PFSK-1 (cell line): ENCODE measurements around the gene PTPDC1.

ENCODE experiments used
- FOXP2 ChIP-seq: optimal IDR thresholded peaks from 2 replicates; pipeline ENCODE3; 2011; ENCODE audit warnings: borderline replicate concordance, control low read depth, inconsistent platforms; ENCODE audit not compliant: insufficient read depth; ENCODE audit errors: extremely low read length, extremely low read depth
- POLR2AphosphoS5 ChIP-seq: IDR thresholded peaks from 2 replicates; pipeline ENCODE4 v1.6.1; 2012; ENCODE audit warnings: low read depth, mild to moderate bottlenecking, control low read depth, low read length, moderate library complexity
- REST ChIP-seq, 2 experiments: IDR thresholded peaks; 2 replicates each; pipeline versions ENCODE4 v1.6.1 to v1.8.0; 2011 to 2012; ENCODE audit warnings: low read depth in 2 of 2, low read length in 2 of 2, control low read depth in 1 of 2, inconsistent platforms in 1 of 2, mild to moderate bottlenecking in 1 of 2, moderate library complexity in 1 of 2; ENCODE audit not compliant: insufficient read depth in 1 of 2
- TAF1 ChIP-seq: IDR thresholded peaks from 2 replicates; pipeline ENCODE4 v1.6.1; 2012; ENCODE audit warnings: low read length, control low read depth, borderline replicate concordance; ENCODE audit not compliant: insufficient read depth

- no peak for TF ChIP-seq TAF1
- TF ChIP-seq REST (IDR thresholded peaks at IDR 0.05; ENCODE audit: insufficient read depth in 1 of 2, low read depth in 2 of 2, low read length in 2 of 2): no peak
- TF ChIP-seq POLR2AphosphoS5: no peak
- no peak for TF ChIP-seq FOXP2
Observed at GRCh38 chr9:94150890-94151650, 66.8 kb downstream of the PTPDC1 start.
